HepG2 (cell line): ENCODE results near the gene VEGFB. TPM values are rescaled to one million over a fixed set of nuclear protein-coding genes. Genes with fewer than 3 reads are reported as not detected.

ENCODE experiments used
- ATRX ChIP-seq: sonication (generic); formaldehyde crosslinking; IDR thresholded peaks from 2 replicates; pipeline ENCODE4 v1.4.0; 2020; ENCODE audit warnings: missing genetic modification reagents, borderline replicate concordance
- CBX2 ChIP-seq, 2 experiments: fragments of 200-600 bp in 1 of 2; sonication (generic); formaldehyde crosslinking in 1 of 2; IDR thresholded peaks; 2 replicates each; pipeline versions ENCODE4 v1.7.0 to v1.8.1; 2018 to 2022; ENCODE audit warnings: low read depth in 2 of 2, low read length in 1 of 2, mild to moderate bottlenecking in 1 of 2, missing genetic modification reagents in 1 of 2
- CEBPB ChIP-seq: IDR thresholded peaks from 2 replicates; pipeline ENCODE4 v1.6.1; 2011; ENCODE audit warnings: low read depth, low read length, improper control_type of control experiment, borderline replicate concordance
- ETV5 ChIP-seq: IDR thresholded peaks from 2 replicates; pipeline ENCODE4 v1.6.1; 2018; ENCODE audit warnings: missing biosample characterization, missing genetic modification reagents, inconsistent platforms, borderline replicate concordance
- HNRNPH1 ChIP-seq: fragments of 200-400 bp; formaldehyde crosslinking; optimal IDR thresholded peaks from 2 replicates; pipeline ENCODE3; 2017; ENCODE audit warnings: mild to moderate bottlenecking, low read depth, low read length
- IKZF4 ChIP-seq: sonication (generic); formaldehyde crosslinking; IDR thresholded peaks from 2 replicates; pipeline ENCODE4 v1.5.1; 2020; ENCODE audit warnings: borderline replicate concordance, mild to moderate bottlenecking, low read depth, missing genetic modification reagents; ENCODE audit errors: not compliant biosample characterization
- ISL2 ChIP-seq: sonication (generic); formaldehyde crosslinking; IDR thresholded peaks from 2 replicates; pipeline ENCODE4 v1.5.0; 2020; ENCODE audit warnings: missing genetic modification reagents
- JUNB ChIP-seq: sonication (generic); formaldehyde crosslinking; IDR thresholded peaks from 2 replicates; pipeline ENCODE4 v1.8.0; 2022; ENCODE audit warnings: missing genetic modification reagents, mild to moderate bottlenecking, borderline replicate concordance
- MEIS2 ChIP-seq: sonication (generic); formaldehyde crosslinking; IDR thresholded peaks from 2 replicates; pipeline ENCODE4 v1.9.0; 2021; ENCODE audit warnings: mild to moderate bottlenecking, missing genetic modification reagents
- RAD51 ChIP-seq: fragments of 450-650 bp; IDR thresholded peaks from 2 replicates; pipeline ENCODE4 v1.6.1; 2016; ENCODE audit warnings: borderline replicate concordance
- RERE ChIP-seq: IDR thresholded peaks from 2 replicates; pipeline ENCODE4 v1.6.1; 2016; ENCODE audit warnings: low read depth, missing genetic modification reagents, missing compliant biosample characterization
- SNRNP70 ChIP-seq: fragments of 200-400 bp; formaldehyde crosslinking; IDR thresholded peaks from 2 replicates; pipeline ENCODE4 v1.6.1; 2017; ENCODE audit warnings: mild to moderate bottlenecking, low read depth, low read length, moderate library complexity
- TCF7L2 ChIP-seq: IDR thresholded peaks from 2 replicates; pipeline ENCODE4 v1.6.1; 2011; ENCODE audit warnings: mild to moderate bottlenecking, low read depth, low read length, moderate library complexity
- TMF1 ChIP-seq: sonication (generic); formaldehyde crosslinking; IDR thresholded peaks from 2 replicates; pipeline ENCODE4 v1.8.1; 2022; ENCODE audit warnings: low read depth, missing genetic modification reagents
- ZFP41 ChIP-seq: sonication (generic); formaldehyde crosslinking; IDR thresholded peaks from 2 replicates; pipeline ENCODE4 v1.4.0; 2020; ENCODE audit warnings: mild to moderate bottlenecking, missing genetic modification reagents, borderline replicate concordance
- ZMAT5 ChIP-seq: sonication (generic); formaldehyde crosslinking; IDR thresholded peaks from 2 replicates; pipeline ENCODE4 v1.5.0; 2020; ENCODE audit warnings: mild to moderate bottlenecking, low read depth, missing genetic modification reagents, borderline replicate concordance
- ZNF12 ChIP-seq: sonication (generic); formaldehyde crosslinking; IDR thresholded peaks from 2 replicates; pipeline ENCODE4 v1.5.0; 2020; ENCODE audit warnings: missing genetic modification reagents
- ZNF253 ChIP-seq: sonication (generic); formaldehyde crosslinking; IDR thresholded peaks from 2 replicates; pipeline ENCODE4 v1.8.0; 2022; ENCODE audit warnings: mild to moderate bottlenecking, missing genetic modification reagents, borderline replicate concordance
- ZNF282 ChIP-seq: fragments of 450-650 bp; IDR thresholded peaks from 2 replicates; pipeline ENCODE4 v1.6.1; 2018; ENCODE audit not compliant: partially characterized antibody
- ZNF367 ChIP-seq: sonication (generic); formaldehyde crosslinking; IDR thresholded peaks from 2 replicates; pipeline ENCODE4 v1.4.0; 2020; ENCODE audit warnings: missing genetic modification reagents, borderline replicate concordance
- ZNF557 ChIP-seq: sonication (generic); formaldehyde crosslinking; IDR thresholded peaks from 2 replicates; pipeline ENCODE4 v1.4.0; 2020; ENCODE audit warnings: missing genetic modification reagents
- ZNF569 ChIP-seq: sonication (generic); formaldehyde crosslinking; IDR thresholded peaks from 2 replicates; pipeline ENCODE4 v1.5.0; 2020; ENCODE audit warnings: mild to moderate bottlenecking, missing genetic modification reagents, moderate library complexity, borderline replicate concordance
- ZNF672 ChIP-seq: sonication (generic); formaldehyde crosslinking; IDR thresholded peaks from 2 replicates; pipeline ENCODE4 v1.8.1; 2022; ENCODE audit warnings: missing genetic modification reagents
- ZNF749 ChIP-seq: sonication (generic); formaldehyde crosslinking; IDR thresholded peaks from 2 replicates; pipeline ENCODE4 v1.8.0; 2022; ENCODE audit warnings: mild to moderate bottlenecking, missing genetic modification reagents, moderate library complexity, borderline replicate concordance
- ZNF776 ChIP-seq: sonication (generic); formaldehyde crosslinking; IDR thresholded peaks from 2 replicates; pipeline ENCODE4 v1.4.0; 2020; ENCODE audit warnings: mild to moderate bottlenecking, missing genetic modification reagents
- ZNF841 ChIP-seq: sonication (generic); formaldehyde crosslinking; IDR thresholded peaks from 2 replicates; pipeline ENCODE4 v1.8.1; 2023; ENCODE audit warnings: missing genetic modification reagents, borderline replicate concordance
- polyA plus RNA-seq, 8 experiments: library from polyadenylated mRNA; depleted of rRNA in 3 of 8; stranded (reverse) in 7 of 8; unstranded in 1 of 8; fragments of >200 nt; fragmentation: Illumina TruSeq in 4 of 8; extraction: Trizol in 4 of 8; gene quantifications; 2 replicates each; pipeline versions ENCODE4 v1.2.1 to v1.2.3, GENCODE V29; 2011 to 2016; ENCODE audit warnings: low read depth in 4 of 8, missing spikeins in 1 of 8, mixed read lengths in 1 of 8; ENCODE audit not compliant: insufficient read depth in 1 of 8
- total RNA-seq, 5 experiments: library from RNA; depleted of rRNA; stranded (reverse); fragments of >200 nt; fragmentation: Illumina TruSeq; extraction: Trizol; gene quantifications; 2 replicates each; pipeline ENCODE4 v1.2.3, GENCODE V29; 2016; ENCODE audit warnings: low read depth in 1 of 5

Gene VEGFB
- total and polyA plus RNA-seq, 2 of the 13 experiments (the other 11 are each of a cell fraction or from before 2014, with no cell fraction given), result 9.0 to 11.3 TPM

GRCh38 chr11:64269540-64270220 is 35.3 kb downstream of the VEGFB start (continued):
- TF ChIP-seq ZNF569 (CRISPR knock-in tag) (no peak; the same call in 1 of the 2 replicates), ZNF253 (no peak), SNRNP70 (no peak), ATRX (CRISPR knock-in tag) (no peak), ZFP41 (CRISPR knock-in tag) (no peak), JUNB (CRISPR knock-in tag) (no peak), ETV5 (CRISPR knock-in tag) (peak; percentile 89), ZNF12 (CRISPR knock-in tag) (no peak), TCF7L2 (no peak), ZNF776 (no peak), ZNF749 (CRISPR knock-in tag) (0 out of 2 replicates have a peak, but pooled peaks have one; percentile 5), ISL2 (CRISPR knock-in tag) (peak; percentile 29), IKZF4 (CRISPR knock-in tag) (no peak), ZNF841 (no peak), MEIS2 (CRISPR knock-in tag) (no peak), ZNF282 (no peak), ZNF557 (CRISPR knock-in tag) (peak; percentile 49; the same call in 1 of the 2 replicates), RAD51 (no peak), CEBPB (peak; percentile 94), TMF1 (CRISPR knock-in tag) (no peak; the same call in 1 of the 2 replicates), RERE (CRISPR knock-in tag) (no peak), ZMAT5 (CRISPR knock-in tag) (no peak), HNRNPH1 (peak; percentile 29), ZNF672 (CRISPR knock-in tag) (no peak), CBX2 (IDR thresholded peaks at IDR 0.05; ENCODE audit: low read depth, low read length) (no peak), CBX2 (CRISPR knock-in tag; IDR thresholded peaks at IDR 0.05; ENCODE audit: low read depth) (no peak), ZNF367 (CRISPR knock-in tag) (0 out of 2 replicates have a peak, but pooled peaks have one; percentile 21)
